Measurements from ENCODE around the gene SH3TC2.

The SH3TC2 gene

GRCh38 chr5:149042865-149043264, 20.0 kb downstream of the SH3TC2 start:
- Histone ChIP-seq H3K9me3 (ENCODE audit: control insufficient read depth, low read length) (no peaks in the 10 kb centered on the region), H3K4me1 (no peaks in the 10 kb centered on the region), H3K4me3 (ENCODE audit: low read depth, low read length) (no peak overlapping the region), H3K9ac (no peak overlapping the region), H3K36me3 (ENCODE audit: control insufficient read depth, insufficient read depth, low read length) (no peaks in the 10 kb centered on the region), H3K27ac (no peak overlapping the region), H3K79me2 (no peaks in the 10 kb centered on the region), H3K4me2 (ENCODE audit: low read length) (no peak overlapping the region), H3K27me3 (ENCODE audit: control insufficient read depth, insufficient read depth, low read length) (no peaks in the 10 kb centered on the region), H2AFZ (no peak overlapping the region)
- no peak for TF ChIP-seq CTCF (IDR thresholded peaks at IDR 0.05)

GRCh38 chr5:149041242-149041641, 21.6 kb downstream of the SH3TC2 start:
- H3K4me1 ChIP-seq: no peaks in the 10 kb centered on the region
- no peaks in the 10 kb centered on the region for H3K79me2 ChIP-seq
- H3K4me3 ChIP-seq (ENCODE audit: low read depth, low read length): no peak overlapping the region
- no peaks in the 10 kb centered on the region for H3K9me3 ChIP-seq (ENCODE audit: control insufficient read depth, low read length)
- no peaks in the 10 kb centered on the region for H3K27me3 ChIP-seq (ENCODE audit: control insufficient read depth, insufficient read depth, low read length)
- no peak overlapping the region for H3K9ac ChIP-seq
- H3K27ac ChIP-seq: no peak overlapping the region
- no peak for TF ChIP-seq CTCF (IDR thresholded peaks at IDR 0.05)
- no peak overlapping the region for H3K4me2 ChIP-seq (ENCODE audit: low read length)
- no peak overlapping the region for H2AFZ ChIP-seq
- no peaks in the 10 kb centered on the region for H3K36me3 ChIP-seq (ENCODE audit: control insufficient read depth, insufficient read depth, low read length)

- Histone ChIP-seq H3K4me3 (ENCODE audit: low read depth, low read length) (no peak overlapping the region), H3K9ac (no peak overlapping the region), H3K9me3 (ENCODE audit: control insufficient read depth, low read length) (no peaks in the 10 kb centered on the region), H3K27me3 (ENCODE audit: control insufficient read depth, insufficient read depth, low read length) (no peaks in the 10 kb centered on the region), H3K27ac (no peak overlapping the region), H3K36me3 (ENCODE audit: control insufficient read depth, insufficient read depth, low read length) (no peaks in the 10 kb centered on the region), H3K79me2 (no peaks in the 10 kb centered on the region), H2AFZ (no peak overlapping the region), H3K4me2 (ENCODE audit: low read length) (no peak overlapping the region), H3K4me1 (no peaks in the 10 kb centered on the region)
- TF ChIP-seq CTCF (IDR thresholded peaks at IDR 0.05): no peak
These were observed 22.4 kb downstream of the SH3TC2 start for GRCh38 chr5:149040421-149040820.

GRCh38 chr5:149039506-149039905, 23.4 kb downstream of the SH3TC2 start:
- Histone ChIP-seq H3K27me3 (ENCODE audit: control insufficient read depth, insufficient read depth, low read length) (no peaks in the 10 kb centered on the region), H2AFZ (no peak overlapping the region), H3K36me3 (ENCODE audit: control insufficient read depth, insufficient read depth, low read length) (no peaks in the 10 kb centered on the region), H3K79me2 (no peaks in the 10 kb centered on the region), H3K4me1 (no peaks in the 10 kb centered on the region), H3K4me2 (ENCODE audit: low read length) (no peak overlapping the region), H3K9ac (no peak overlapping the region), H3K9me3 (ENCODE audit: control insufficient read depth, low read length) (no peaks in the 10 kb centered on the region), H3K4me3 (ENCODE audit: low read depth, low read length) (no peak overlapping the region), H3K27ac (no peak overlapping the region)
- TF ChIP-seq CTCF (IDR thresholded peaks at IDR 0.05): no peak

GRCh38 chr5:149038336-149039080, 24.4 kb downstream of the SH3TC2 start:
- no peak overlapping the region for H3K9ac ChIP-seq
- H3K36me3 ChIP-seq (ENCODE audit: control insufficient read depth, insufficient read depth, low read length): no peaks in the 10 kb centered on the region
- H3K4me2 ChIP-seq (ENCODE audit: low read length): no peak overlapping the region
- no peaks in the 10 kb centered on the region for H3K4me1 ChIP-seq
- H3K27me3 ChIP-seq (ENCODE audit: control insufficient read depth, insufficient read depth, low read length): no peaks in the 10 kb centered on the region
- H3K27ac ChIP-seq: no peak overlapping the region
- H2AFZ ChIP-seq: no peak overlapping the region
- no peak overlapping the region for H3K4me3 ChIP-seq (ENCODE audit: low read depth, low read length)
- TF ChIP-seq CTCF (IDR thresholded peaks at IDR 0.05): no peak
- no peaks in the 10 kb centered on the region for H3K9me3 ChIP-seq (ENCODE audit: control insufficient read depth, low read length)
- H3K79me2 ChIP-seq: no peaks in the 10 kb centered on the region
